H9 (cell line): ENCODE measurements around the gene IQCK. TPM values are rescaled to one million over a fixed set of nuclear protein-coding genes. Genes with fewer than 3 reads are reported as not detected.
A peak's percentile ranks its signal among the peaks of the same experiment; 100 is the strongest.

Experiments
- DNase-seq: peaks from one replicate; pipeline ENCODE4 v3.0.0-alpha.2; 2017
- H2AFZ ChIP-seq: one replicate; pipeline ENCODE4 v1.6.1; 2013; ENCODE audit warnings: mild to moderate bottlenecking, low read length, control low read depth, moderate library complexity
- H2AK5ac ChIP-seq: 2 replicates; pipeline ENCODE4 v1.6.1; 2013; ENCODE audit warnings: low read length, control low read depth, mixed read lengths; ENCODE audit not compliant: insufficient read length
- H2BK120ac ChIP-seq: one replicate; pipeline ENCODE4 v1.6.1; 2013; ENCODE audit warnings: low read depth, mild to moderate bottlenecking, low read length, control low read depth, inconsistent platforms; ENCODE audit not compliant: poor library complexity, severe bottlenecking
- H2BK12ac ChIP-seq: 2 replicates; pipeline ENCODE4 v1.6.1; 2013; ENCODE audit warnings: low read length, control low read depth, mixed read lengths, low read depth; ENCODE audit not compliant: insufficient read length
- H2BK15ac ChIP-seq: 2 replicates; pipeline ENCODE4 v1.6.1; 2013; ENCODE audit warnings: low read depth, low read length, control low read depth
- H2BK20ac ChIP-seq: one replicate; pipeline ENCODE4 v1.6.1; 2013; ENCODE audit warnings: low read depth, mild to moderate bottlenecking, low read length, control low read depth, inconsistent platforms; ENCODE audit not compliant: poor library complexity, severe bottlenecking
- H2BK5ac ChIP-seq: 2 replicates; pipeline ENCODE4 v1.6.1; 2013; ENCODE audit warnings: low read length, control low read depth, mixed read lengths; ENCODE audit not compliant: insufficient read length
- H3K14ac ChIP-seq: 2 replicates; pipeline ENCODE4 v1.6.1; 2013; ENCODE audit warnings: low read length, control low read depth; ENCODE audit not compliant: insufficient read depth
- H3K18ac ChIP-seq: 2 replicates; pipeline ENCODE4 v1.6.1; 2013; ENCODE audit warnings: low read depth, mild to moderate bottlenecking, mixed read lengths, low read length, control low read depth; ENCODE audit not compliant: insufficient read length
- H3K23ac ChIP-seq: 2 replicates; pipeline ENCODE4 v1.6.1; 2013; ENCODE audit warnings: low read length, control low read depth, mixed read lengths, low read depth; ENCODE audit not compliant: insufficient read length
- H3K23me2 ChIP-seq: 2 replicates; pipeline ENCODE4 v1.6.1; 2013; ENCODE audit warnings: low read depth, mild to moderate bottlenecking, mixed read lengths, low read length, control low read depth; ENCODE audit not compliant: insufficient read length, poor library complexity, severe bottlenecking
- H3K27ac ChIP-seq: 2 replicates; pipeline ENCODE4 v1.5.1; 2013; ENCODE audit warnings: low read length, control low read depth, mixed read lengths, low read depth; ENCODE audit not compliant: insufficient read length
- H3K27me3 ChIP-seq: 2 replicates; pipeline ENCODE4 v1.6.1; 2013; ENCODE audit warnings: low read length, control low read depth, inconsistent platforms; ENCODE audit not compliant: insufficient read depth
- H3K4ac ChIP-seq: 2 replicates; pipeline ENCODE4 v1.6.1; 2013; ENCODE audit warnings: low read depth, mild to moderate bottlenecking, control low read depth, inconsistent platforms, low read length, moderate library complexity
- H3K4me1 ChIP-seq: 2 replicates; pipeline ENCODE4 v1.6.1; 2013; ENCODE audit warnings: low read length, control low read depth, inconsistent platforms; ENCODE audit not compliant: insufficient read depth
- H3K4me2 ChIP-seq: 2 replicates; pipeline ENCODE4 v1.6.1; 2013; ENCODE audit warnings: low read length, control low read depth, mixed read lengths; ENCODE audit not compliant: insufficient read length, insufficient read depth
- H3K56ac ChIP-seq: 2 replicates; pipeline ENCODE4 v1.6.1; 2013; ENCODE audit warnings: low read depth, mild to moderate bottlenecking, mixed read lengths, low read length, control low read depth; ENCODE audit not compliant: insufficient read length
- H3K79me1 ChIP-seq: 2 replicates; pipeline ENCODE4 v1.6.1; 2013; ENCODE audit warnings: low read depth, mild to moderate bottlenecking, moderate library complexity, low read length, control low read depth, inconsistent platforms; ENCODE audit not compliant: insufficient read depth, poor library complexity, severe bottlenecking
- H3K79me2 ChIP-seq: 2 replicates; pipeline ENCODE4 v1.6.1; 2013; ENCODE audit warnings: low read length, control low read depth, inconsistent platforms; ENCODE audit not compliant: insufficient read depth
- H3K9ac ChIP-seq: 2 replicates; pipeline ENCODE4 v1.6.1; 2013; ENCODE audit warnings: low read length, control low read depth, mixed read lengths; ENCODE audit not compliant: insufficient read length; ENCODE audit errors: extremely low read depth
- H3K9me3 ChIP-seq: one replicate; pipeline ENCODE4 v1.6.1; 2013; ENCODE audit warnings: low read depth, low read length, inconsistent platforms; ENCODE audit not compliant: control insufficient read depth
- H3T11ph ChIP-seq: one replicate; pipeline ENCODE4 v1.6.1; 2013; ENCODE audit warnings: mild to moderate bottlenecking, low read length, control low read depth, inconsistent platforms
- H4K20me1 ChIP-seq: one replicate; pipeline ENCODE4 v1.6.1; 2013; ENCODE audit not compliant: control insufficient read depth, insufficient read length, insufficient read depth
- H4K5ac ChIP-seq: 2 replicates; pipeline ENCODE4 v1.6.1; 2013; ENCODE audit warnings: low read depth, mild to moderate bottlenecking, mixed read lengths, low read length, control low read depth; ENCODE audit not compliant: insufficient read length
- H4K8ac ChIP-seq: replicated peaks from 2 replicates; pipeline ENCODE4 v1.6.1; 2013; ENCODE audit warnings: low read length, control low read depth, mixed read lengths, low read depth; ENCODE audit not compliant: insufficient read length
- H4K91ac ChIP-seq: 2 replicates; pipeline ENCODE4 v1.6.1; 2013; ENCODE audit warnings: low read depth, mild to moderate bottlenecking, moderate library complexity, mixed read lengths, low read length, control low read depth; ENCODE audit not compliant: insufficient read length
- H3K27ac Mint-ChIP-seq, 3 experiments: 2 replicates in 2 of 3; 3 replicates in 1 of 3; pipeline ENCODE4 v1.8.0; 2020 to 2021; ENCODE audit warnings: mixed read lengths in 3 of 3, mild to moderate bottlenecking in 1 of 3, moderate library complexity in 1 of 3
- H3K27me3 Mint-ChIP-seq: 2 replicates; pipeline ENCODE4 v1.8.0; 2021; ENCODE audit warnings: low read depth, mild to moderate bottlenecking, moderate library complexity, mixed read lengths
- H3K36me3 Mint-ChIP-seq, 3 experiments: 2 replicates in 2 of 3; 3 replicates in 1 of 3; pipeline ENCODE4 v1.8.0; 2020 to 2021; ENCODE audit warnings: low read depth in 3 of 3, mixed read lengths in 3 of 3; ENCODE audit not compliant: insufficient read depth in 1 of 3
- H3K4me1 Mint-ChIP-seq, 2 experiments: 2 replicates each; pipeline ENCODE4 v1.8.0; 2020; ENCODE audit warnings: mixed read lengths in 2 of 2
- H3K4me3 Mint-ChIP-seq, 2 experiments: 2 replicates in 1 of 2; 3 replicates in 1 of 2; pipeline ENCODE4 v1.8.0; 2020 to 2021; ENCODE audit warnings: mild to moderate bottlenecking in 2 of 2, mixed read lengths in 2 of 2, moderate library complexity in 1 of 2
- H3K9me3 Mint-ChIP-seq, 2 experiments: 2 replicates in 1 of 2; 3 replicates in 1 of 2; pipeline ENCODE4 v1.8.0; 2020; ENCODE audit warnings: mild to moderate bottlenecking in 2 of 2, mixed read lengths in 2 of 2, moderate library complexity in 1 of 2
- CTCF ChIP-seq: fragments of 200-600 bp; sonication (generic); conservative IDR thresholded peaks from 3 replicates; pipeline ENCODE4 v1.8.0; 2021; ENCODE audit warnings: antibody characterized with exemption, mild to moderate bottlenecking
- WGBS: extraction: QIAGEN DNeasy Blood & Tissue Kit; methylation state at CpG from one replicate; pipeline ENCODE4 v1.1.7; 2013; ENCODE audit warnings: missing lambda C conversion rate, low lambda C conversion rate, mixed read lengths; ENCODE audit not compliant: insufficient read length; ENCODE audit errors: extremely low coverage; 5-methylcytosine and 5-hydroxymethylcytosine counted together
- total RNA-seq: library from RNA; stranded (reverse); gene quantifications from 2 replicates; pipeline ENCODE4 v1.2.1, GENCODE V29; 2021

IQCK gene
- total RNA-seq, 1 experiment from 2014 or later: 9.0 TPM

- Mint-ChIP-seq H3K36me3 (peaks cover 19 to 54% (median 45%) of the 10 kb centered on the region in 3 experiments), H3K27me3 (no peaks in the 10 kb centered on the region), H3K4me3 (peak overlapping the region in 1 of 2 experiments; percentile 50; a peak in 2 of 5 replicates), H3K9me3 (peaks cover 0 to 3% of the 10 kb centered on the region in 2 experiments; a peak in 1 of 5 replicates), H3K4me1 (peaks cover 63 to 75% of the 10 kb centered on the region in 2 experiments), H3K27ac (peak overlapping the region; percentile 81 to 94 (median 92))
- no CpG with 5 or more reads among the region's 13 CpGs for WGBS
- Histone ChIP-seq H4K91ac (no peak overlapping the region), H2BK120ac (no peak overlapping the region), H2BK20ac (no peak overlapping the region), H2BK15ac (no peak overlapping the region), H2AFZ (no peak overlapping the region), H4K20me1 (no peaks in the 10 kb centered on the region), H3K9me3 (no peaks in the 10 kb centered on the region), H4K5ac (no peak overlapping the region), H4K8ac (no peak overlapping the region), H3K9ac (no peak overlapping the region), H2BK5ac (no peak overlapping the region), H3K4ac (no peak overlapping the region), H3K23ac (no peak overlapping the region), H3K4me2 (no peak overlapping the region), H3K27ac (peak overlapping the region; percentile 13), H3K23me2 (peaks cover 20% of the 10 kb centered on the region), H3K79me1 (peaks cover 15% of the 10 kb centered on the region), H3K56ac (no peak overlapping the region), H2BK12ac (no peak overlapping the region), H3K4me1 (peaks cover 8% of the 10 kb centered on the region), H3K79me2 (peaks cover 35% of the 10 kb centered on the region; the same call in 1 of the 2 replicates), H3K18ac (no peak overlapping the region), H2AK5ac (no peak overlapping the region), H3K14ac (no peak overlapping the region), H3K27me3 (no peaks in the 10 kb centered on the region), H3T11ph (no peak overlapping the region)
- TF ChIP-seq CTCF: peak; percentile 25; the same call in 2 of the 3 replicates
- DNase-seq: peak; percentile 82
These were observed 161.2 kb downstream of the IQCK start for GRCh38 chr16:19879241-19879792.
